ENCODE measurements around the gene MTAP. TPM values are rescaled to one million over a fixed set of nuclear protein-coding genes. Genes with fewer than 3 reads are reported as not detected.

MTAP gene
- total RNA-seq, 1 donor from 2014 or later = 63.7 TPM

Other genes starting within 250 kb of the MTAP start
- gene CDKN2A, start 191.8 kb downstream of the MTAP start, total RNA-seq = 21.2 and 24.1 TPM in 2 replicates
- gene CDKN2B-AS1, start 192.2 kb downstream of the MTAP start, total RNA-seq = 4.2 and 5.4 TPM in 2 replicates
- 3.5 and 4.0 TPM in 2 replicates for gene CDKN2B, start 206.7 kb downstream of the MTAP start, total RNA-seq